Neural crest cell (in vitro differentiated cells): Measurements from ENCODE around the gene FAM76B. TPM values are rescaled to one million over a fixed set of nuclear protein-coding genes. Genes with fewer than 3 reads are reported as not detected.

Source experiments
- DNase-seq: peaks from one replicate; pipeline ENCODE4 v3.0.0; 2021; ENCODE audit warnings: low read depth, mixed read lengths, low spot score
- H3K27ac Mint-ChIP-seq: one replicate; pipeline ENCODE4 v1.8.0; 2021; ENCODE audit warnings: mild to moderate bottlenecking, mixed read lengths; ENCODE audit not compliant: unreplicated experiment
- H3K27me3 Mint-ChIP-seq: 2 replicates; pipeline ENCODE4 v1.8.0; 2021; ENCODE audit warnings: low read depth, mild to moderate bottlenecking, mixed read lengths
- H3K36me3 Mint-ChIP-seq: 2 replicates; pipeline ENCODE4 v1.8.0; 2021; ENCODE audit warnings: low read depth, mild to moderate bottlenecking, mixed read lengths
- H3K4me1 Mint-ChIP-seq: 2 replicates; pipeline ENCODE4 v1.8.0; 2021; ENCODE audit warnings: mixed read lengths
- H3K4me3 Mint-ChIP-seq: one replicate; pipeline ENCODE4 v1.8.0; 2021; ENCODE audit warnings: mild to moderate bottlenecking, mixed read lengths
- H3K9me3 Mint-ChIP-seq: 2 replicates; pipeline ENCODE4 v1.8.0; 2021; ENCODE audit warnings: mixed read lengths
- CTCF ChIP-seq: fragments of 200-600 bp; sonication (generic); conservative IDR thresholded peaks from 2 replicates; pipeline ENCODE4 v1.5.0; 2021; ENCODE audit warnings: antibody characterized with exemption, mild to moderate bottlenecking
- total RNA-seq: library from RNA; stranded (reverse); gene quantifications from 2 replicates; pipeline ENCODE4 v1.2.1, GENCODE V29; 2021

Gene FAM76B
- total RNA-seq, 1 donor from 2014 or later = 45.3 TPM

GRCh38 chr11:95778699-95779098 is 10.9 kb downstream of the FAM76B start:
- H3K9me3 Mint-ChIP-seq = no peaks in the 10 kb centered on the region
- H3K36me3 Mint-ChIP-seq = peaks cover 3% of the 10 kb centered on the region
- TF ChIP-seq CTCF = no peak
- H3K27me3 Mint-ChIP-seq = no peaks in the 10 kb centered on the region
- H3K4me1 Mint-ChIP-seq = peaks cover 21% of the 10 kb centered on the region
- no peak overlapping the region for H3K27ac Mint-ChIP-seq
- H3K4me3 Mint-ChIP-seq = no peak overlapping the region
- DNase-seq = no peak

GRCh38 chr11:95776859-95777258 is 12.7 kb downstream of the FAM76B start:
- H3K36me3 Mint-ChIP-seq = peaks cover 5% of the 10 kb centered on the region
- no peak for TF ChIP-seq CTCF
- DNase-seq = no peak

GRCh38 chr11:95768521-95768920 is 21.1 kb downstream of the FAM76B start:
- peaks cover 6% of the 10 kb centered on the region for H3K36me3 Mint-ChIP-seq
- H3K27ac Mint-ChIP-seq = no peak overlapping the region
- no peaks in the 10 kb centered on the region for H3K4me1 Mint-ChIP-seq
- TF ChIP-seq CTCF = no peak
- H3K4me3 Mint-ChIP-seq = no peak overlapping the region
- no peaks in the 10 kb centered on the region for H3K27me3 Mint-ChIP-seq
- no peaks in the 10 kb centered on the region for H3K9me3 Mint-ChIP-seq
- DNase-seq = no peak

More at GRCh38 chr11:95776859-95777258, 12.7 kb downstream of the FAM76B start:
- peak overlapping the region; percentile 73 for H3K27ac Mint-ChIP-seq
- H3K9me3 Mint-ChIP-seq = no peaks in the 10 kb centered on the region
- H3K4me3 Mint-ChIP-seq = peak overlapping the region; percentile 10
- H3K27me3 Mint-ChIP-seq = no peaks in the 10 kb centered on the region
- peaks cover 21% of the 10 kb centered on the region for H3K4me1 Mint-ChIP-seq

GRCh38 chr11:95767498-95767897 is 22.1 kb downstream of the FAM76B start:
- no peak overlapping the region for H3K4me3 Mint-ChIP-seq
- DNase-seq = no peak
- no peak for TF ChIP-seq CTCF
- no peaks in the 10 kb centered on the region for H3K27me3 Mint-ChIP-seq
- no peaks in the 10 kb centered on the region for H3K4me1 Mint-ChIP-seq
- H3K36me3 Mint-ChIP-seq = peaks cover 4% of the 10 kb centered on the region
- H3K27ac Mint-ChIP-seq = no peak overlapping the region
- H3K9me3 Mint-ChIP-seq = no peaks in the 10 kb centered on the region

GRCh38 chr11:95766701-95767100 is 22.9 kb downstream of the FAM76B start:
- Mint-ChIP-seq H3K9me3 (no peaks in the 10 kb centered on the region), H3K36me3 (peaks cover 4% of the 10 kb centered on the region), H3K4me3 (no peak overlapping the region), H3K27ac (no peak overlapping the region), H3K4me1 (no peaks in the 10 kb centered on the region), H3K27me3 (no peaks in the 10 kb centered on the region)
- no peak for DNase-seq
- no peak for TF ChIP-seq CTCF
